ENCODE results near the gene APOL2.
"Not testable (repeated sequence)": the region's sequence is repeated elsewhere in the genome, so short reads cannot be mapped to it uniquely, and the experiment has no call there.

DNA sequence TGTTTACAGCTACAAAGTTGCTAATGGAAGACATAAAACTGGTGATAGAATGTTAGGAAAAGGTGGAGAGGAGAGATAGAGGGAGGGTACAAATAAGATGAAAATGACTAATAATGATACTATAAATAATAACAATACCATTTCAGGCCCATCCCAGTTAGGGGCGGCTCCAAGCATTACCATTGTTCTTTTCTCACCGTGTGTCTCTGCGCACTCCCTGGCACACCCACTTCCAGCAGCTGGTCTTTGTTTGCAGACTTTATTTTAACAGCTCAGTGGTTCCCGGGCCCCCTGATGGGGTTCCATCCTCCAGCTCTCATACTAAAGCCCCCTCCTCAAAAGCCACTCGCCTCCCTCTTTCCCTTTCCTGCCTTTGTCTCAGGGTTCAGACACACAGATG lies 38.3 kb downstream of the APOL2 start:
- TF ChIP-seq EZH2phosphoT487, CTCF (IDR thresholded peaks at IDR 0.05; ENCODE audit: low read length): not testable (repeated sequence)
